WTC11 (cell line): ENCODE results near the gene PET117. TPM values are rescaled to one million over a fixed set of nuclear protein-coding genes. Genes with fewer than 3 reads are reported as not detected.

Experiments
- ATAC-seq: fragments of 200-7000 bp; cut with Tn5 transposase; 2 replicates; pipeline ENCODE4 v1.10.0; 2021; ENCODE audit warnings: mild to moderate bottlenecking, moderate library complexity
- CTCF ChIA-PET: fragments of 300-600 bp; sonication (Branson Sonifier 250); formaldehyde crosslinking; loops from one replicate; lab custom pipeline; 2021; ENCODE audit warnings: antibody characterized with exemption; lab: Charles Lee
- POLR2A ChIA-PET: fragments of 350-600 bp; sonication (Branson Sonifier 250); formaldehyde crosslinking; loops from one replicate; lab custom pipeline; 2021; ENCODE audit warnings: antibody characterized with exemption; lab: Charles Lee
- DNase-seq: peaks from one replicate; pipeline ENCODE4 v3.0.0; 2021; ENCODE audit warnings: low spot score
- H3K27ac Mint-ChIP-seq: 2 replicates; pipeline ENCODE4 v1.8.0; 2021; ENCODE audit warnings: mixed read lengths
- H3K27me3 Mint-ChIP-seq: 2 replicates; pipeline ENCODE4 v1.8.0; 2021; ENCODE audit warnings: low read depth, mild to moderate bottlenecking, moderate library complexity, mixed read lengths
- H3K36me3 Mint-ChIP-seq: 2 replicates; pipeline ENCODE4 v1.8.0; 2021; ENCODE audit warnings: mixed read lengths
- H3K4me1 Mint-ChIP-seq: 2 replicates; pipeline ENCODE4 v1.8.0; 2022; ENCODE audit warnings: mixed read lengths
- H3K4me3 Mint-ChIP-seq: 2 replicates; pipeline ENCODE4 v1.8.0; 2021; ENCODE audit warnings: mild to moderate bottlenecking, moderate library complexity, mixed read lengths
- H3K9me3 Mint-ChIP-seq: 2 replicates; pipeline ENCODE4 v1.8.0; 2021; ENCODE audit warnings: mixed read lengths
- AR ChIP-seq: fragments of 250-450 bp; sonication (Bioruptor Pico); IDR thresholded peaks from 2 replicates; pipeline ENCODE4 v1.9.0; 2021; ENCODE audit warnings: mild to moderate bottlenecking
- CTCF ChIP-seq: fragments of 200-600 bp; IDR thresholded peaks from 2 replicates; pipeline ENCODE4 v1.8.0; 2022; ENCODE audit warnings: antibody characterized with exemption
- E2F5 ChIP-seq: sonication (generic); formaldehyde crosslinking; IDR thresholded peaks from 2 replicates; pipeline ENCODE4 v1.8.1; 2022; ENCODE audit warnings: mild to moderate bottlenecking, moderate library complexity, missing genetic modification reagents
- ELF4 ChIP-seq: sonication (generic); formaldehyde crosslinking; IDR thresholded peaks from 2 replicates; pipeline ENCODE4 v1.8.1; 2022; ENCODE audit warnings: low read depth, mild to moderate bottlenecking, moderate library complexity, missing genetic modification reagents
- FOXK1 ChIP-seq: sonication (generic); formaldehyde crosslinking; IDR thresholded peaks from 2 replicates; pipeline ENCODE4 v1.8.0; 2022; ENCODE audit warnings: mild to moderate bottlenecking, moderate library complexity, missing genetic modification reagents
- GRHL2 ChIP-seq: fragments of 250-450 bp; sonication (Bioruptor Pico); IDR thresholded peaks from 2 replicates; pipeline ENCODE4 v1.8.0; 2022; ENCODE audit warnings: mild to moderate bottlenecking, moderate library complexity; ENCODE audit not compliant: insufficient replicate concordance, severe bottlenecking
- JAZF1 ChIP-seq: fragments of 250-450 bp; sonication (Bioruptor Pico); IDR thresholded peaks from 2 replicates; pipeline ENCODE4 v1.9.0; 2021; ENCODE audit warnings: moderate library complexity, mild to moderate bottlenecking, inconsistent platforms
- NFYB ChIP-seq: sonication (generic); formaldehyde crosslinking; conservative IDR thresholded peaks from 2 replicates; pipeline ENCODE4 v1.8.0; 2022; ENCODE audit warnings: low read depth, missing genetic modification reagents
- NR3C1 ChIP-seq: sonication (generic); formaldehyde crosslinking; conservative IDR thresholded peaks from 2 replicates; pipeline ENCODE4 v1.8.1; 2023; ENCODE audit warnings: low read depth, mild to moderate bottlenecking, missing genetic modification reagents
- TCF7 ChIP-seq: sonication (generic); formaldehyde crosslinking; IDR thresholded peaks from 2 replicates; pipeline ENCODE4 v1.8.0; 2022; ENCODE audit warnings: mild to moderate bottlenecking, low read depth, missing genetic modification reagents, moderate library complexity
- ZBTB43 ChIP-seq: sonication (generic); formaldehyde crosslinking; IDR thresholded peaks from 2 replicates; pipeline ENCODE4 v1.8.1; 2023; ENCODE audit warnings: mild to moderate bottlenecking, missing genetic modification reagents
- ZMAT4 ChIP-seq: fragments of 250-450 bp; sonication (Bioruptor Pico); IDR thresholded peaks from 2 replicates; pipeline ENCODE4 v1.9.0; 2021; ENCODE audit warnings: mild to moderate bottlenecking
- ZNF532 ChIP-seq: fragments of 250-450 bp; sonication (Bioruptor Pico); IDR thresholded peaks from 2 replicates; pipeline ENCODE4 v1.9.0; 2021; ENCODE audit warnings: mild to moderate bottlenecking, borderline replicate concordance
- total RNA-seq: library from RNA; stranded (reverse); gene quantifications from 3 replicates; pipeline ENCODE4 v1.2.3, GENCODE V29; 2021
- TF ChIP-seq, protein P1 (sequence below): sonication (generic); formaldehyde crosslinking; IDR thresholded peaks from 2 replicates; pipeline ENCODE4 v1.8.0; 2023; ENCODE audit warnings: missing genetic modification reagents, mild to moderate bottlenecking, borderline replicate concordance
- TF ChIP-seq, protein P2 (sequence below): sonication (generic); formaldehyde crosslinking; conservative IDR thresholded peaks from 2 replicates; pipeline ENCODE4 v1.8.1; 2022; ENCODE audit warnings: mild to moderate bottlenecking, missing genetic modification reagents
- TF ChIP-seq, protein P3 (sequence below): sonication (generic); formaldehyde crosslinking; IDR thresholded peaks from 2 replicates; pipeline ENCODE4 v1.8.1; 2022; ENCODE audit warnings: mild to moderate bottlenecking, missing genetic modification reagents, moderate library complexity, borderline replicate concordance

PET117 gene
- total RNA-seq, 1 experiment from 2014 or later = 21.6 TPM

- Mint-ChIP-seq H3K4me3 (no peak overlapping the region), H3K9me3 (peaks cover 19% of the 10 kb centered on the region), H3K27me3 (no peaks in the 10 kb centered on the region), H3K27ac (no peak overlapping the region), H3K36me3 (peaks cover 69% of the 10 kb centered on the region), H3K4me1 (peaks cover 5% of the 10 kb centered on the region; the same call in 1 of the 2 replicates)
- CTCF ChIA-PET = no interaction called here
- TF ChIP-seq E2F5 = no peak
- no peak for TF ChIP-seq GRHL2 (CRISPR knock-in tag)
- TF ChIP-seq JAZF1 (CRISPR knock-in tag) = no peak
- no peak for TF ChIP-seq ZNF532 (CRISPR knock-in tag)
- TF ChIP-seq FOXK1 (CRISPR knock-in tag) = no peak
- TF ChIP-seq NR3C1 (CRISPR knock-in tag) = no peak
- TF ChIP-seq NFYB (CRISPR knock-in tag) = no peak
- no peak for TF ChIP-seq TCF7 (CRISPR knock-in tag)
- no peak for TF ChIP-seq AR (CRISPR knock-in tag)
- TF ChIP-seq, protein P1, sequence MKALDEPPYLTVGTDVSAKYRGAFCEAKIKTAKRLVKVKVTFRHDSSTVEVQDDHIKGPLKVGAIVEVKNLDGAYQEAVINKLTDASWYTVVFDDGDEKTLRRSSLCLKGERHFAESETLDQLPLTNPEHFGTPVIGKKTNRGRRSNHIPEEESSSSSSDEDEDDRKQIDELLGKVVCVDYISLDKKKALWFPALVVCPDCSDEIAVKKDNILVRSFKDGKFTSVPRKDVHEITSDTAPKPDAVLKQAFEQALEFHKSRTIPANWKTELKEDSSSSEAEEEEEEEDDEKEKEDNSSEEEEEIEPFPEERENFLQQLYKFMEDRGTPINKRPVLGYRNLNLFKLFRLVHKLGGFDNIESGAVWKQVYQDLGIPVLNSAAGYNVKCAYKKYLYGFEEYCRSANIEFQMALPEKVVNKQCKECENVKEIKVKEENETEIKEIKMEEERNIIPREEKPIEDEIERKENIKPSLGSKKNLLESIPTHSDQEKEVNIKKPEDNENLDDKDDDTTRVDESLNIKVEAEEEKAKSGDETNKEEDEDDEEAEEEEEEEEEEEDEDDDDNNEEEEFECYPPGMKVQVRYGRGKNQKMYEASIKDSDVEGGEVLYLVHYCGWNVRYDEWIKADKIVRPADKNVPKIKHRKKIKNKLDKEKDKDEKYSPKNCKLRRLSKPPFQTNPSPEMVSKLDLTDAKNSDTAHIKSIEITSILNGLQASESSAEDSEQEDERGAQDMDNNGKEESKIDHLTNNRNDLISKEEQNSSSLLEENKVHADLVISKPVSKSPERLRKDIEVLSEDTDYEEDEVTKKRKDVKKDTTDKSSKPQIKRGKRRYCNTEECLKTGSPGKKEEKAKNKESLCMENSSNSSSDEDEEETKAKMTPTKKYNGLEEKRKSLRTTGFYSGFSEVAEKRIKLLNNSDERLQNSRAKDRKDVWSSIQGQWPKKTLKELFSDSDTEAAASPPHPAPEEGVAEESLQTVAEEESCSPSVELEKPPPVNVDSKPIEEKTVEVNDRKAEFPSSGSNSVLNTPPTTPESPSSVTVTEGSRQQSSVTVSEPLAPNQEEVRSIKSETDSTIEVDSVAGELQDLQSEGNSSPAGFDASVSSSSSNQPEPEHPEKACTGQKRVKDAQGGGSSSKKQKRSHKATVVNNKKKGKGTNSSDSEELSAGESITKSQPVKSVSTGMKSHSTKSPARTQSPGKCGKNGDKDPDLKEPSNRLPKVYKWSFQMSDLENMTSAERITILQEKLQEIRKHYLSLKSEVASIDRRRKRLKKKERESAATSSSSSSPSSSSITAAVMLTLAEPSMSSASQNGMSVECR (CRISPR knock-in tag) = no peak
- no peak for TF ChIP-seq CTCF
- no peak for TF ChIP-seq ELF4 (CRISPR knock-in tag)
- TF ChIP-seq, protein P2, sequence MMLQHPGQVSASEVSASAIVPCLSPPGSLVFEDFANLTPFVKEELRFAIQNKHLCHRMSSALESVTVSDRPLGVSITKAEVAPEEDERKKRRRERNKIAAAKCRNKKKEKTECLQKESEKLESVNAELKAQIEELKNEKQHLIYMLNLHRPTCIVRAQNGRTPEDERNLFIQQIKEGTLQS (CRISPR knock-in tag) = no peak
- TF ChIP-seq ZMAT4 = no peak
- no peak for TF ChIP-seq ZBTB43
- TF ChIP-seq, protein P3, sequence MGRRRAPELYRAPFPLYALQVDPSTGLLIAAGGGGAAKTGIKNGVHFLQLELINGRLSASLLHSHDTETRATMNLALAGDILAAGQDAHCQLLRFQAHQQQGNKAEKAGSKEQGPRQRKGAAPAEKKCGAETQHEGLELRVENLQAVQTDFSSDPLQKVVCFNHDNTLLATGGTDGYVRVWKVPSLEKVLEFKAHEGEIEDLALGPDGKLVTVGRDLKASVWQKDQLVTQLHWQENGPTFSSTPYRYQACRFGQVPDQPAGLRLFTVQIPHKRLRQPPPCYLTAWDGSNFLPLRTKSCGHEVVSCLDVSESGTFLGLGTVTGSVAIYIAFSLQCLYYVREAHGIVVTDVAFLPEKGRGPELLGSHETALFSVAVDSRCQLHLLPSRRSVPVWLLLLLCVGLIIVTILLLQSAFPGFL (CRISPR knock-in tag) = no peak
- POLR2A ChIA-PET = no interaction called here
- DNase-seq (no peak), ATAC-seq (no peak)
Measured at GRCh38 chr20:18180815-18181214, 43.2 kb downstream of the PET117 start.
